GM23248 (cell line): ENCODE measurements around the gene DCUN1D3. TPM values are rescaled to one million over a fixed set of nuclear protein-coding genes. Genes with fewer than 3 reads are reported as not detected.

Experiments used
- DNase-seq: peaks from one replicate; pipeline ENCODE4 v3.0.0-alpha.2; 2015
- H2AFZ ChIP-seq: fragments of 200-600 bp; sonication (generic); 2 replicates; pipeline ENCODE4 v1.6.1; 2016; ENCODE audit warnings: antibody characterized with exemption
- H3F3A ChIP-seq: fragments of 200-600 bp; sonication (generic); 2 replicates; pipeline ENCODE4 v1.6.1; 2016; ENCODE audit warnings: mild to moderate bottlenecking, antibody characterized with exemption, mixed run types; ENCODE audit not compliant: insufficient read depth
- H3K27ac ChIP-seq: fragments of 200-600 bp; sonication (generic); 2 replicates; pipeline ENCODE4 v1.5.1; 2016; ENCODE audit warnings: mild to moderate bottlenecking
- H3K27me3 ChIP-seq: fragments of 200-600 bp; sonication (generic); replicated peaks from 2 replicates; pipeline ENCODE4 v1.6.1; 2016; ENCODE audit warnings: mild to moderate bottlenecking; ENCODE audit not compliant: insufficient read depth
- H3K36me3 ChIP-seq: fragments of 200-600 bp; sonication (generic); 2 replicates; pipeline ENCODE4 v1.6.1; 2016; ENCODE audit warnings: low read depth, mild to moderate bottlenecking
- H3K4me1 ChIP-seq: fragments of 200-600 bp; sonication (generic); 2 replicates; pipeline ENCODE4 v1.6.1; 2016; ENCODE audit warnings: mild to moderate bottlenecking; ENCODE audit not compliant: insufficient read depth
- H3K4me2 ChIP-seq: fragments of 200-600 bp; sonication (generic); one replicate; pipeline ENCODE4 v1.6.1; 2016; ENCODE audit warnings: mild to moderate bottlenecking; ENCODE audit not compliant: unreplicated experiment
- H3K4me3 ChIP-seq: fragments of 200-600 bp; sonication (generic); 2 replicates; pipeline ENCODE4 v1.5.1; 2016; ENCODE audit warnings: mild to moderate bottlenecking
- H3K79me2 ChIP-seq: fragments of 200-600 bp; sonication (generic); 2 replicates; pipeline ENCODE4 v1.6.1; 2016; ENCODE audit warnings: mild to moderate bottlenecking; ENCODE audit not compliant: insufficient read depth
- H3K9ac ChIP-seq: fragments of 200-600 bp; sonication (generic); 2 replicates; pipeline ENCODE4 v1.6.1; 2016; ENCODE audit warnings: mild to moderate bottlenecking
- H3K9me2 ChIP-seq: fragments of 200-600 bp; sonication (generic); 2 replicates; pipeline ENCODE4 v1.6.1; 2016; ENCODE audit warnings: mixed run types, mild to moderate bottlenecking, moderate library complexity; ENCODE audit not compliant: insufficient read depth
- H3K9me3 ChIP-seq: fragments of 200-600 bp; sonication (generic); one replicate; pipeline ENCODE4 v1.6.1; 2017; ENCODE audit warnings: low read depth
- H4K20me1 ChIP-seq: fragments of 200-600 bp; sonication (generic); 2 replicates; pipeline ENCODE4 v1.6.0; 2016; ENCODE audit not compliant: insufficient read depth
- EZH2 ChIP-seq: fragments of 200-600 bp; sonication (generic); IDR thresholded peaks from 2 replicates; pipeline ENCODE4 v1.6.1; 2018; ENCODE audit warnings: antibody characterized with exemption, mild to moderate bottlenecking; ENCODE audit not compliant: insufficient read depth, poor library complexity, severe bottlenecking
- EZH2phosphoT487 ChIP-seq: fragments of 200-600 bp; sonication (generic); IDR thresholded peaks from 2 replicates; pipeline ENCODE4 v1.6.1; 2018; ENCODE audit warnings: antibody characterized with exemption, moderate library complexity, mild to moderate bottlenecking, low read depth; ENCODE audit not compliant: insufficient read depth
- WGBS, 2 experiments: methylation state at CpG; one replicate each; pipeline ENCODE4 v1.1.6; 2015 to 2017; ENCODE audit warnings: low lambda C conversion rate in 2 of 2, low coverage in 1 of 2; ENCODE audit errors: missing lambda C conversion rate in 2 of 2; 5-methylcytosine and 5-hydroxymethylcytosine counted together
- in situ Hi-C: fragments of 300-500 bp; cut with MboI; formaldehyde crosslinking; loops from 2 replicates; pipeline ENCODE4 v1.15.0; 2020
- polyA plus RNA-seq: library from polyadenylated mRNA; unstranded; fragments of >200 nt; fragmentation: Nextera tagmentation; extraction: Ambion mirVana; gene quantifications from 2 replicates; pipeline ENCODE4 v1.2.1, GENCODE V29; 2016
- total RNA-seq: library from RNA; depleted of rRNA; stranded (reverse); fragments of >200 nt; shearing (Covaris generic); gene quantifications from 2 replicates; pipeline ENCODE4 v1.2.3, GENCODE V29; 2014

Gene DCUN1D3
- total and polyA plus RNA-seq, 2 experiments from 2014 or later = 15.2 to 35.2 TPM

- Histone ChIP-seq H3K4me2 (no peak overlapping the region), H3K36me3 (0 out of 2 replicates have a peak, but pooled peaks cover 12% of the 10 kb centered on the region), H3F3A (no peaks in the 10 kb centered on the region), H3K9me3 (no peaks in the 10 kb centered on the region), H3K4me3 (no peak overlapping the region), H3K4me1 (peaks cover 8% of the 10 kb centered on the region; the same call in 1 of the 2 replicates), H3K27ac (no peak overlapping the region), H3K9ac (no peak overlapping the region), H4K20me1 (no peaks in the 10 kb centered on the region), H2AFZ (no peak overlapping the region), H3K9me2 (no peaks in the 10 kb centered on the region), H3K27me3 (no peaks in the 10 kb centered on the region), H3K79me2 (no peaks in the 10 kb centered on the region)
- DNase-seq = no peak
- 25 to 42% methylated on average over 1 of the region's 1 CpG for WGBS, 2 experiments
- no peak for TF ChIP-seq EZH2phosphoT487
- TF ChIP-seq EZH2 = no peak
- in situ Hi-C loops = no loop called here
These were observed 69.8 kb downstream of the DCUN1D3 start for GRCh38 chr16:20830372-20830771.

- Histone ChIP-seq H4K20me1 (no peaks in the 10 kb centered on the region), H3K9me3 (no peaks in the 10 kb centered on the region)
These were observed 70.6 kb downstream of the DCUN1D3 start for GRCh38 chr16:20829536-20829935.

GRCh38 chr16:20826039-20826566 is 74.1 kb downstream of the DCUN1D3 start:
- in situ Hi-C loops = no loop called here
- no peaks in the 10 kb centered on the region for H3K9me3 ChIP-seq
- H4K20me1 ChIP-seq = no peaks in the 10 kb centered on the region
- no peak for DNase-seq
- H3K4me1 ChIP-seq = no peaks in the 10 kb centered on the region
- no peak overlapping the region for H3K4me2 ChIP-seq
- no peak overlapping the region for H3K9ac ChIP-seq
- H3K27ac ChIP-seq = no peak overlapping the region
- H3K9me2 ChIP-seq = no peaks in the 10 kb centered on the region
- H3K27me3 ChIP-seq = no peaks in the 10 kb centered on the region
- WGBS, 2 experiments = 96 to 98% methylated on average over 3 of the region's 3 CpGs
- no peaks in the 10 kb centered on the region for H3F3A ChIP-seq
- no peak for TF ChIP-seq EZH2
- TF ChIP-seq EZH2phosphoT487 = no peak
- no peak overlapping the region for H3K4me3 ChIP-seq
- peaks cover 12% of the 10 kb centered on the region; the same call in 1 of the 2 replicates for H3K36me3 ChIP-seq
- H3K79me2 ChIP-seq = no peaks in the 10 kb centered on the region
- no peak overlapping the region for H2AFZ ChIP-seq

More at GRCh38 chr16:20829536-20829935, 70.6 kb downstream of the DCUN1D3 start:
- DNase-seq = no peak
- Histone ChIP-seq H3K9ac (no peak overlapping the region), H2AFZ (no peak overlapping the region), H3K36me3 (0 out of 2 replicates have a peak, but pooled peaks cover 12% of the 10 kb centered on the region), H3K4me1 (peaks cover 8% of the 10 kb centered on the region; the same call in 1 of the 2 replicates), H3K79me2 (no peaks in the 10 kb centered on the region), H3K27ac (no peak overlapping the region), H3K27me3 (no peaks in the 10 kb centered on the region), H3K4me2 (no peak overlapping the region), H3K4me3 (no peak overlapping the region), H3F3A (no peaks in the 10 kb centered on the region), H3K9me2 (no peaks in the 10 kb centered on the region)
- TF ChIP-seq EZH2 (no peak), EZH2phosphoT487 (no peak)
- in situ Hi-C loops = no loop called here
- WGBS, 2 experiments = 94 to 97% methylated on average over 1 of the region's 1 CpG

GRCh38 chr16:20822521-20823325 is 77.4 kb downstream of the DCUN1D3 start:
- Histone ChIP-seq H2AFZ (no peak overlapping the region), H3K36me3 (peaks cover 7% of the 10 kb centered on the region; the same call in 1 of the 2 replicates), H3K27ac (no peak overlapping the region), H3F3A (no peaks in the 10 kb centered on the region), H3K4me1 (no peaks in the 10 kb centered on the region), H3K9me3 (no peaks in the 10 kb centered on the region), H3K9ac (no peak overlapping the region), H3K9me2 (no peaks in the 10 kb centered on the region), H3K79me2 (no peaks in the 10 kb centered on the region), H3K4me3 (no peak overlapping the region), H4K20me1 (no peaks in the 10 kb centered on the region), H3K4me2 (no peak overlapping the region), H3K27me3 (no peaks in the 10 kb centered on the region)
- DNase-seq = no peak
- TF ChIP-seq EZH2 (no peak), EZH2phosphoT487 (no peak)
- whole genome bisulfite sequencing, 2 experiments = 99% methylated on average over 3 of the region's 3 CpGs
- in situ Hi-C loops = no loop called here
